ENCODE measurements around the gene CHRNB1. TPM values are rescaled to one million over a fixed set of nuclear protein-coding genes. Genes with fewer than 3 reads are reported as not detected.
"Not testable (repeated sequence)": the region's sequence is repeated elsewhere in the genome, so short reads cannot be mapped to it uniquely, and the experiment has no call there.

The CHRNB1 gene
- polyA plus RNA-seq, 1 donor: 10.5 TPM

DNA sequence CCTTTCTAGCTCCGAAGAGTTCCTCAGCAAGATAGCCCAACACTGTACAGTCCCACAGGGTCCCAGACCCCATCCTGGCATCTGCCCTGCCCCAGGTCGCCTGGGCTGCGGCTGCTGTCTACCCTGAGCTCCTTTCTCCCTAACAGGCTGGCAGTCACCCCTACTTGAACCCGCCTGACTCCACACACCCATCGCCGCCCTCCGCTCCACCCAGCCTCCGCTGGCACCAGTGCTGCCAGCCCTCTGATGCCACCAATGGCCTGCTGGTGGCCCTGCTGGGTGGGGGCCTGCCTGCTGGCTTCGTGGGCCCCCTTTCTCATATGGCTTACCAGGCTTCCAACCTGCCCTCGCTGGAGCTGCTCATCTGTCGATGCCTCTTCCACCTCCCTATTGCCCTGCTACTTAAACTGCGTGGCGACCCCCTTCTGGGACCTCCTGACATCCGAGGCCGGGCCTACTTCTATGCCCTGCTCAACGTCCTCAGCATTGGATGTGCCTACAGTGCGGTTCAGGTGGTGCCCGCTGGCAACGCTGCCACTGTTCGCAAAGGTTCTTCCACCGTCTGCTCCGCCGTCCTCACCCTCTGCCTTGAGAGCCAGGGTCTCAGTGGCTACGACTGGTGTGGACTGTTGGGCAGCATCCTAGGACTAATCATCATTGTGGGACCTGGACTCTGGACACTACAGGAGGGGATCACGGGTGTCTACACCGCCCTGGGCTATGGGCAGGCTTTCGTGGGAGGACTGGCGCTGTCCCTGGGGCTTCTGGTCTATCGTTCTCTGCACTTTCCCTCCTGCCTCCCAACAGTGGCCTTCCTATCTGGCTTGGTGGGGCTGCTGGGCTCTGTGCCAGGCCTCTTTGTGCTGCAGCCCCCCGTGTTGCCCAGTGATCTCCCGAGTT is 37.2 kb downstream of the CHRNB1 start:
- not testable (repeated sequence) for DNase-seq

DNA sequence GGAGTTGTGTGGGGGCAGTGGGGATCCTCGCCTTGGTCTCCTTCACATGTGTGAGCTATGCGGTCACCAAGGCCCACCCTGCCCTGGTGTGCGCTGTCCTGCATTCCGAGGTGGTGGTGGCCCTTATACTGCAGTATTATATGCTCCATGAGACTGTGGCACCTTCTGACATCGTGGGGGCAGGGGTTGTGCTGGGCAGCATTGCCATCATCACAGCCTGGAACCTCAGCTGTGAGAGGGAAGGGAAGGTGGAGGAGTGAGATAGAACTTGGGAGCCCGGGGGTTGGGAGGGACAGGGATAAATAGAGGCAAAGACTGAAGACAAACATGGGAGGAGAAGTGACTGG is 37.9 kb downstream of the CHRNB1 start:
- not testable (repeated sequence) for DNase-seq

DNA sequence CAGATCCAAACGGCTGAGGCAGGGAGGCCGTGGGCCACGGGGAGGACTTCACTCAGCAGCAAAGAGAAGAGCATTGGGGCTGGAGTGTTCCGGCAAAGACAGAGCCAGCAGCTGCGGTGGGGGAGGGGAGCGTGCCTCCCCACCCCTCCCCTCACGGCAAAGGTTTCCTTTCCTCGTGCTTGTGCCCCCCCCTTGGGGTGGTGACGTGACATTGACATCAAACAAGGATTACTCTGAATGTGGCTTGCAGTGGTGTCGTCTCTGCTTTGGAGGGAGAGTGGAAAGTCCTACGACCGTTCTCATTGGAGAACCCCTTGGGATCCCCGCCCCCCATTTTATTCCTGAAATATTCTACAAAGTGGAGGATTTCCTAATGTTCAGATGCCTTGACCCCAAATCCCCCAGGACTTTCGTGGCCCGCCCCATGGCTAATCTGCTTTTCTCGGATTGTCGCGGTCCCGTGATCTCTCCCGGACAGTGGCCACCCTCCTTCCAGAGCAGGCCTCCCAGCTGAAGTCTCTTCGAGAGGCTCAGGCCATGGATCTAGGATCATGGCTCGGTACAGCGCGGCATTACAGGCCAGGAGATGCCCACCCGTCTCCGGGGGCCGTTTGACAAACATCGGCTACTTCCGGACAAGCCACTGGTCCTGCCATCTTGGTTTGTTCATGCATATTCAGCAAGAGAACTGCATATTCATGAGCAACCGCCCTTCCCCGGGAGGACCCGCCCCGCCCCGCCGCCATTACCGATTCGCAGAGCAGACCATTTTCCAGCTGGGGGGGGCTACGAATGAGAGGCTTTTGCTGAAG is 38.6 kb downstream of the CHRNB1 start:
- DNase-seq: peak; percentile 84

DNA sequence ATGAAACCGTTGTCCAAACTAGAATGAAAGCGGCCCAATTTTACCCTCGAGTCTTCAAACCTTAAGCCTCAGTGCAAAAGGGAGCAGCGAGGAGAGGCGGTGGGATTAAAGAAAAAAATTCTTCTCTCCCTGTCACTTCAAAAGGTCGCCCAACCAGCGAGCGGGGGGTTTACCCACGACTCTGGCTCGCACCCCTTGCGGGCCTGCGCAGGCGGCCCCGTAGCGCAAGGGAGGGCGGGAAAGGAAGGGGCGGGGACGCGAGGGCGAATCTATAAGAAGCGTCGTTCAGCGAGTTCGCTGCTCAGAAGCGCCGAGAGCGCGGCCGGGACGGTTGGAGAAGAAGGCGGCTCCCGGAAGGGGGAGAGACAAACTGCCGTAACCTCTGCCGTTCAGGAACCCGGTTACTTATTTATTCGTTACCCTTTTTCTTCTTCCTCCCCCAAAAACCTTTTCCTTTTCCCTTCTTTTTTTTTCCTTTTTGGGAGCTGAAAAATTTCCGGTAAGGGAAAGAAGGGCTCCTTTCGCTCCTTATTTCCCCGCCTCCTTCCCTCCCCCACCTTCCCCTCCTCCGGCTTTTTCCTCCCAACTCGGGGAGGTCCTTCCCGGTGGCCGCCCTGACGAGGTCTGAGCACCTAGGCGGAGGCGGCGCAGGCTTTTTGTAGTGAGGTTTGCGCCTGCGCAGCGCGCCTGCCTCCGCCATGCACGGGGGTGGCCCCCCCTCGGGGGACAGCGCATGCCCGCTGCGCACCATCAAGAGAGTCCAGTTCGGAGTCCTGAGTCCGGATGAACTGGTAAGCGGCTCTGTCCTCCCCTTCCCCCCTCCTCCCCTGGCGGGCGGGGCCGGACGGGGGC is 39.4 kb downstream of the CHRNB1 start, which contains the start of gene POLR2A:
TSS of gene POLR2A (plus strand) at position 300 of the 852 bp plus-strand sequence.
- DNase-seq: peak; percentile 97

DNA sequence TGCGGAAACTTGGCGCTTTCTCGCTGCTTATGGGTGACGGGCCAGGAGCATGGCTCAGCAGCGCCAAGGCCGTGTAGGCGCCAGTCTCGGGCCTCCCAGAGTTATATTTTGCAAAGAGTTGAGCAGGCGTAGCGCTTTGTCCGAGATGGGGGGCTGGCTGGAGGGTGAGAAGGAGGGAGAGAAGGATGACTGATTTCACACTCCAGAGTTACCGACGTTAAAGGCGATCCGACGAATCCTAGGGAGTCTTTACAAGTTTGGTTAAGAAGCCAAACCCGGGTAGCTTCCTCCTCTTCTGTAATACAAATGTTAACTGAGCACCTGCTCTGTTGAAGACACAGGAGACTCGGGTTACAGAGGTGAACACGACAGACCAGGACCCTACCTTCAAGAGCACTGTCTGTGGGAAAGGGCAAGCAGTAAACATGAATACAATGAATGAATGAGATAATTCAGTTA is 40.1 kb downstream of the CHRNB1 start:
- DNase-seq: no peak

DNA sequence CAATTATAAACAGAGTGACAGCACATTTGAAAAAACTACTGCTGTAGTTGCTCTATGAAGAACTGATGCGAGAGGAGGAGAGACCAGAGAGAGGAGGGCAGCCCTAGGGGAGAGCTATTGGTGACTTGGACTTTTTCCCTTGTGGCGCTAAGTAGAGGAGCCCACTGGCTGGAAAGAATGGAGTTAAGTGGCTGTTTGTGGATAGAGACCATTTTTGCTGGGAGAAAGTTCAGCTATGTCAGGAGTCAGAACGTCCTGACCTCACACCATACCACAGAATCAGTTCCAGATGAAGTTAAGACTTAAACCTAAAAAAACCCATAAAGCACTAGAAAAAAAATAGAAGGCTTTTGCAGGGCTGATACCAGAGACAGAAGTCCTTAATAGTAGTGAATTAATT is 41.3 kb downstream of the CHRNB1 start:
- DNase-seq: no peak

DNA sequence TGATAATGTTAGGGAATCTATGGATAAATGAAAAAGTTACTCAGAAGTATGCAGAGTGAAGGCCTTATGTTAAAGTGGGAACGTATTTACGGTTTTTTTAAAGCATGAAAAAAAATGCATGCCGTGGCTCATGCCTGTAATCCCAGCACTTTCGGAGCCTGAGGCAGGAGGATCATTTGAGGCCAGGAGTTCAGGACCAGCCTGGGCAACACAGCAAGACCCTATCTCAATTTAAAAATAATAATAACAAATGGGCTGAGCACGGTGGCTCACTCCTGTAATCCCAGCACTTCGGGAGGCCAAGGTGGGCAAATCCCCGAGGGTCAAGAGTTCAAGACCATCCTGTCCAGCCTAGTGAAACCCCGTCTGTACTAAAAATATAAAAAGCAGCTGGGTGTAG is 45.3 kb downstream of the CHRNB1 start:
- DNase-seq: no peak

DNA sequence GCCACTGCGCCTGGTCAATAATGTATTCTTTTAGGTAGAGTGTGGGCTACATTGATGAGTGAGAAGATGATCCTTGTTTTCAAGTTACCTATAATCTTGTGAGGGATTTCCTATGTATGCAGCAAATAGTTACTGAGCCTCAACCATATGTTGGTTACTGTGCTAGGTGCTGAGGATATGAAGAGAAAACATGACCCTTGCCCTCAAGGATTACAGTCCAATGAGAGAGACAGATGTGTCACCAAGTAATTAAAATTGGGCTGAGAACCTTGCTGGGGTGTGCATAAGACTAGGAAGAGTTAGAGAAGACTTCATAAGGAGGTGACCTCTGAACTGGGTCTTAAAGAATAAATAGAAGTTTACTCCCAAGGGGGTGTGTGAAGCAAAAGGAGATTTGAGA is 46.7 kb downstream of the CHRNB1 start:
- no peak for DNase-seq

DNA sequence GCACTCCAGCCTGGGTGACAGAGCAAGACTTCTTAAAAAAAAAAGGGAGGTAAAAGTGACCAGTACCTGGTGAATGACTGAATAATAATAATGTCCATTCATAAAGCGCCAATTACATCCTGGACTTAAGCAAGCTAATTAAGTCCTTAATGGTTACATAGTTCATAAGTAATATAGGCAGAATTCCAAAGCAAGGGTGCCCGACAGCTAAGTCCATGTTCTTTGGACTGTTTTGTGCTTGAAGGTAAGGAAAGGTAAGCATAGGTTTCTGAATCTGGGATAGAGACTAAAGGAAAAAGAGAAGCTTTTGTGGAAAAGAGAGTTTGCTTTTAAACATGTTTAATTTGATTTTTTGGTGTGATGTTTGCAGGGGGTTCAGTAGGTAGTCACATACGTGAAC is 49.1 kb downstream of the CHRNB1 start:
- DNase-seq: no peak

DNA sequence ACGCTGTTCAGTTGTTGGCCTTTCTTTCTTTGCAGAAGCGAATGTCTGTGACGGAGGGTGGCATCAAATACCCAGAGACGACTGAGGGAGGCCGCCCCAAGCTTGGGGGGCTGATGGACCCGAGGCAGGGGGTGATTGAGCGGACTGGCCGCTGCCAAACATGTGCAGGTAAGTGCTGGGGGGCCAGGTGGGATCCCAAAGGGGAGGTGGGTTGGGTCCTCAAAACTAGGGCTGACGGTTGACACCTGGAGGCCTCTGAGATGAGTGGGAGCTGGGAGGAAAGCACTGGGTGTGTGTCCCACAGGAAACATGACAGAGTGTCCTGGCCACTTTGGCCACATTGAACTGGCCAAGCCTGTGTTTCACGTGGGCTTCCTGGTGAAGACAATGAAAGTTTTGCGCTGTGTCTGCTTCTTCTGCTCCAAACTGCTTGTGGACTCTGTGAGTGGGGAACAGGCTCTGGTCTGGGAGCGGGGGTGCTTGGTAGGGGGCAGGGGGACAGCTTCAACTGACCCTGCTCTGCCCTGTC is 51.1 kb downstream of the CHRNB1 start:
- DNase-seq: no peak

DNA sequence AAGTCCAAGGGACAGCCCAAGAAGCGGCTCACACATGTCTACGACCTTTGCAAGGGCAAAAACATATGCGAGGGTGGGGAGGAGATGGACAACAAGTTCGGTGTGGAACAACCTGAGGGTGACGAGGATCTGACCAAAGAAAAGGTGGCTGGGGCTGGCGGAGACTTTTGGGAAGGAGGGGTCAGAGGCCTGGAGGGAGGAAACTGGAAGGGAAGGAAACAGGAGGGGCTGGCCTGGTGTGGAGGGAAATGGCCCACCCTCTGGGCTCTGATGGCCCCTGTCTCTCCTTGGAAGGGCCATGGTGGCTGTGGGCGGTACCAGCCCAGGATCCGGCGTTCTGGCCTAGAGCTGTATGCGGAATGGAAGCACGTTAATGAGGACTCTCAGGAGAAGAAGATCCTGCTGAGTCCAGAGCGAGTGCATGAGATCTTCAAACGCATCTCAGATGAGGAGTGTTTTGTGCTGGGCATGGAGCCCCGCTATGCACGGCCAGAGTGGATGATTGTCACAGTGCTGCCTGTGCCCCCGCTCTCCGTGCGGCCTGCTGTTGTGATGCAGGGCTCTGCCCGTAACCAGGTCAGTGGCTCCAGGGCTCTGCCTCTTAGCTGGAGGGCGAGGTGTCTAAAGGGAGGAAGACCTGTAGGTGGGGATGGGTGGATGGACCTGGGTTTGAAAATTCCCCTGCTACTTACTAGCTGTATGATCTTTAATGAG is 51.8 kb downstream of the CHRNB1 start:
- no peak for DNase-seq

DNA sequence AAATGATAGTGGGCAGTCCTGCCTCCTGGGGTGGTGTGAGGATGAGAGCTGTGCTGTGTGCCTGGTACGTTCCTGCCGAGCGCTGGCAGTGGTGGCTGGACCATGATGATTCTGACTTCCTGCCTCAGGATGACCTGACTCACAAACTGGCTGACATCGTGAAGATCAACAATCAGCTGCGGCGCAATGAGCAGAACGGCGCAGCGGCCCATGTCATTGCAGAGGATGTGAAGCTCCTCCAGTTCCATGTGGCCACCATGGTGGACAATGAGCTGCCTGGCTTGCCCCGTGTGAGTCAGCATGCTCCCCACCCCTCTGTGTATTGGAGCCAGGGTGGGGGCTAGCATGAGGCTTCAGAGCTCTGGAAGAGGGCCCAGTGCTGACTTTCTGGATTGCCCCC is 52.4 kb downstream of the CHRNB1 start:
- no peak for DNase-seq

DNA sequence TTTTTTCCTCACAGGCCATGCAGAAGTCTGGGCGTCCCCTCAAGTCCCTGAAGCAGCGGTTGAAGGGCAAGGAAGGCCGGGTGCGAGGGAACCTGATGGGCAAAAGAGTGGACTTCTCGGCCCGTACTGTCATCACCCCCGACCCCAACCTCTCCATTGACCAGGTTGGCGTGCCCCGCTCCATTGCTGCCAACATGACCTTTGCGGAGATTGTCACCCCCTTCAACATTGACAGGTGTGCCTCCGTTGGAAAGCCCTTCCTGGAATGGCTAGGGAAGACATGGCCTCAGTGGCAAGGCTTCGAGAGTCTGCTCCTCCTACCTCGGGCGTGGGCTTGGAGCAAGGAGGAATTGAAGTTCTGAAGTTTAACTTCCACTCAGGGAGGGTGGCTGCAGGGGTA is 52.8 kb downstream of the CHRNB1 start:
- no peak for DNase-seq

DNA sequence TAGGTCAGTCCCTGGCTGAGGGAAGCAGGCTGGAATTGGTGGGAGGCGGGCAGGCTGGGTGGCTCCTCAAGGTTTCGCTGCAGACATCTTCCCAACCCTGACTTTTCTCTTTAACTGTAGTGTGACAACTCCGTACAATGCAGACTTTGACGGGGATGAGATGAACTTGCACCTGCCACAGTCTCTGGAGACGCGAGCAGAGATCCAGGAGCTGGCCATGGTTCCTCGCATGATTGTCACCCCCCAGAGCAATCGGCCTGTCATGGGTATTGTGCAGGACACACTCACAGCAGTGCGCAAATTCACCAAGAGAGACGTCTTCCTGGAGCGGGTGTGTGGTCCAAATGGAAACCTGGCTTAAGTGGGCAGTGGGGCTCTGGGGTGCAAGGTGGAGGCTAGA is 54.3 kb downstream of the CHRNB1 start:
- DNase-seq: no peak

DNA sequence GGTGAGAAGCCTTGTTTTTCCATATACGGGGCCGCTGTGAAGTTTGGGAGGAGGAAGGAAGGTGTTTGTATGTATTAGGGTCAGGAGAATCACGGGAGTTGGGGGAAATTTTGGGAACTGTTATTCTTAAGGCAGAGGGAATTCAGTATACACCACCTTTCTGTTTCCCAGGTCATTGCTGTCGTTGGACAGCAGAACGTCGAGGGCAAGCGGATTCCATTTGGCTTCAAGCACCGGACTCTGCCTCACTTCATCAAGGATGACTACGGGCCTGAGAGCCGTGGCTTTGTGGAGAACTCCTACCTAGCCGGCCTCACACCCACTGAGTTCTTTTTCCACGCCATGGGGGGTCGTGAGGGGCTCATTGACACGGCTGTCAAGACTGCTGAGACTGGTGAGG is 56.9 kb downstream of the CHRNB1 start:
- no peak for DNase-seq

DNA sequence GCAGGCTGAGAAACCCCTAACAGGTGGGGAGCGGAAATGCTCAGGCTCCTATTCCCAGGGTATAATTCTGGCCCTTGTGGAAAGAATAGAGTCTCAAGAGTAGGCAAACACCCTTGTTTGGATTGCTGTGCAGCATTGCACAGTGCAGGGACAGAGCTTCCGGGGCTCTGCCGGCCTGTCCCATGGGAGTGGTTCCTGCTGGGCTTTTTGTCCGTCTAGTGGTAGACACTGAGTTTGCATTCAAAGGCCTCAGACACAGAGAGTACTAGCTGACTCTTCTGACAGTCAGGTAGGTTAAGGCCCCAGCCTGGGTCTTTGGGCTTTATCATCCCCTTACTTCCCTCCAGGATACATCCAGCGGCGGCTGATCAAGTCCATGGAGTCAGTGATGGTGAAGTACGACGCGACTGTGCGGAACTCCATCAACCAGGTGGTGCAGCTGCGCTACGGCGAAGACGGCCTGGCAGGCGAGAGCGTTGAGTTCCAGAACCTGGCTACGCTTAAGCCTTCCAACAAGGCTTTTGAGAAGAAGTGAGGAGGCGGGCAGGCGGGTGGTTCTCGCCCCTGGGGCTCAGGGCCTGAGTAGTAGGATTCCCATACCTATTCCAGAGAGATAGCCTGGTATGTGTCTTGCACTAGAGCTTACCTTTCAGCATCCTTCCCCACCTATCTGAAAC is 57.4 kb downstream of the CHRNB1 start:
- no peak for DNase-seq

DNA sequence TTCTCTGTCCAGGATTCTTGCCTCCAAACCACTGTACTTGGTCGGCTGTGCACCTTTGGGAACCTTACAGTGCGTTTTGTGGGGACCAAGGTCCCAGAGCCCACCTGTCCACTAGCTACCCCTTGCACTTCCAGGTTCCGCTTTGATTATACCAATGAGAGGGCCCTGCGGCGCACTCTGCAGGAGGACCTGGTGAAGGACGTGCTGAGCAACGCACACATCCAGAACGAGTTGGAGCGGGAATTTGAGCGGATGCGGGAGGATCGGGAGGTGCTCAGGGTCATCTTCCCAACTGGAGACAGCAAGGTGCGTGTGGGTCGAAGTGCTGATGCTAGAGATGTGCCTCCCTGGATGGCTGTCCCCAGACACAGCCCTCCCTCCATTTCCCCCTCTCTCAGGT is 58.1 kb downstream of the CHRNB1 start:
- DNase-seq: no peak

DNA sequence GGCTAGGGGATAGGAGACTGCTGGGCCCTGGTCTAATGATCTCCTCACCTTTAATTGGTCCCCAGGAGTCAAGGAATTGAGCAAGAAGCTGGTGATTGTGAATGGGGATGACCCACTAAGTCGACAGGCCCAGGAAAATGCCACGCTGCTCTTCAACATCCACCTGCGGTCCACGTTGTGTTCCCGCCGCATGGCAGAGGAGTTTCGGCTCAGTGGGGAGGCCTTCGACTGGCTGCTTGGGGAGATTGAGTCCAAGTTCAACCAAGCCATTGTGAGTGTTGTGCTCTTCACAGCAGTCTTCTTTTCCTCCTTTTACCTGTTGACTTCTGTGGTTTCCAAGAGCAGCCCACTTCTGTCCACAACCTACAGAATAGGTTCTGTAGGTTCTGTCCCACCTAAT is 58.7 kb downstream of the CHRNB1 start:
- DNase-seq: no peak
